OCI-LY3 (cell line): ENCODE measurements around the gene GTF3C5.

Experiments
- EZH2phosphoT487 ChIP-seq: fragments of 200-600 bp; shearing (Covaris generic); IDR thresholded peaks from 2 replicates; pipeline ENCODE4 v1.6.1; 2018; ENCODE audit warnings: antibody characterized with exemption, mixed run types, low read depth
- TF ChIP-seq, protein P1 (sequence below): fragments of 200-600, 300-600 bp; sonication (generic); IDR thresholded peaks from 2 replicates; pipeline ENCODE4 v1.5.1; 2014; ENCODE audit warnings: antibody characterized with exemption, low read length, low read depth

DNA sequence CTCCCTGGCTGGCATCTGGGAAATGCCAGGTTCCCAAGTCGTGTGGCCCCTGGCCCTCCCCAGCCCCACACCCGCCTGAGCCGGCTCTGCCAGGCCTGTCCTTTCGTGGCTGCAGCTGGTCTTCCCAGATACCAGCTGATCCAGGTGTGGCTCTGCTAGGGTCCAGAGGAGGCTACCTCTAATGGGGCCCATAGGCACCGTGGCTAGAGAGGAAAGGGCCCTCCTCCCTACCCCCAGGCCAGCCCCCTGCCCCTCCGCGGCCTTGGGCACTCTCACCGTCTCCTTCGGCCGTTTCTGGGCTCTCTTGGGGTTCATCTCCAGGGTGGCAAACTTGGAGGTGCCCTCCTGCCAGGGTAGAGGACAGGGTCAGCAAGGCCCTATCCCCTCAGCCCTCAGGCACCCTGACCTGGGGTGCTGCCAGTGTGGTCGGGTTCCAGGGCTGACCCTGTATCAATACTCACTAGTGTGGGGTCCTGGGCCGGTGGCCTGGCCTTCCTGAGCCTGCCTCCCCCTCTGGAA lies 73.2 kb downstream of the GTF3C5 start:
- TF ChIP-seq, protein P1, sequence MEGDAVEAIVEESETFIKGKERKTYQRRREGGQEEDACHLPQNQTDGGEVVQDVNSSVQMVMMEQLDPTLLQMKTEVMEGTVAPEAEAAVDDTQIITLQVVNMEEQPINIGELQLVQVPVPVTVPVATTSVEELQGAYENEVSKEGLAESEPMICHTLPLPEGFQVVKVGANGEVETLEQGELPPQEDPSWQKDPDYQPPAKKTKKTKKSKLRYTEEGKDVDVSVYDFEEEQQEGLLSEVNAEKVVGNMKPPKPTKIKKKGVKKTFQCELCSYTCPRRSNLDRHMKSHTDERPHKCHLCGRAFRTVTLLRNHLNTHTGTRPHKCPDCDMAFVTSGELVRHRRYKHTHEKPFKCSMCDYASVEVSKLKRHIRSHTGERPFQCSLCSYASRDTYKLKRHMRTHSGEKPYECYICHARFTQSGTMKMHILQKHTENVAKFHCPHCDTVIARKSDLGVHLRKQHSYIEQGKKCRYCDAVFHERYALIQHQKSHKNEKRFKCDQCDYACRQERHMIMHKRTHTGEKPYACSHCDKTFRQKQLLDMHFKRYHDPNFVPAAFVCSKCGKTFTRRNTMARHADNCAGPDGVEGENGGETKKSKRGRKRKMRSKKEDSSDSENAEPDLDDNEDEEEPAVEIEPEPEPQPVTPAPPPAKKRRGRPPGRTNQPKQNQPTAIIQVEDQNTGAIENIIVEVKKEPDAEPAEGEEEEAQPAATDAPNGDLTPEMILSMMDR = no peak
- no peak for TF ChIP-seq EZH2phosphoT487
